Mesendoderm (in vitro differentiated cells): ENCODE data around the gene CYB561D1. TPM values are rescaled to one million over a fixed set of nuclear protein-coding genes. Genes with fewer than 3 reads are reported as not detected.
A peak's percentile ranks its signal among the peaks of the same experiment; 100 is the strongest.
"Not testable (repeated sequence)": the region's sequence is repeated elsewhere in the genome, so short reads cannot be mapped to it uniquely, and the experiment has no call there.

ENCODE experiments used
- DNase-seq: peaks from one replicate; pipeline ENCODE4 v3.0.0; 2013
- H2AK5ac ChIP-seq: 2 replicates; pipeline ENCODE4 v1.6.1; 2013; ENCODE audit warnings: low read length, inconsistent platforms
- H2BK120ac ChIP-seq: 2 replicates; pipeline ENCODE4 v1.6.1; 2013; ENCODE audit warnings: low read depth, mild to moderate bottlenecking, low read length, moderate library complexity, mixed read lengths
- H2BK15ac ChIP-seq: replicated peaks from 2 replicates; pipeline ENCODE4 v1.6.1; 2013; ENCODE audit warnings: low read depth, mild to moderate bottlenecking, moderate library complexity
- H2BK5ac ChIP-seq: 2 replicates; pipeline ENCODE4 v1.6.1; 2013; ENCODE audit warnings: low read length, inconsistent platforms
- H3K18ac ChIP-seq: 2 replicates; pipeline ENCODE4 v1.6.1; 2013; ENCODE audit warnings: mild to moderate bottlenecking, low read length, mixed read lengths
- H3K23ac ChIP-seq: one replicate; pipeline ENCODE4 v1.6.1; 2013; ENCODE audit warnings: low read length
- H3K27ac ChIP-seq: 2 replicates; pipeline ENCODE4 v1.5.1; 2013; ENCODE audit warnings: low read depth, mild to moderate bottlenecking, inconsistent platforms, low read length, moderate library complexity
- H3K27me3 ChIP-seq: 2 replicates; pipeline ENCODE4 v1.6.1; 2013; ENCODE audit warnings: low read length, control low read depth, mild to moderate bottlenecking, inconsistent platforms; ENCODE audit not compliant: insufficient read depth, poor library complexity
- H3K36me3 ChIP-seq: 2 replicates; pipeline ENCODE4 v1.6.1; 2013; ENCODE audit warnings: low read length, inconsistent platforms; ENCODE audit not compliant: control insufficient read depth, insufficient read depth
- H3K4ac ChIP-seq: one replicate; pipeline ENCODE4 v1.6.1; 2013; ENCODE audit warnings: low read depth, mild to moderate bottlenecking, low read length, moderate library complexity
- H3K4me1 ChIP-seq: 2 replicates; pipeline ENCODE4 v1.6.1; 2013; ENCODE audit warnings: low read depth, low read length, inconsistent platforms; ENCODE audit not compliant: control insufficient read depth
- H3K4me2 ChIP-seq: 2 replicates; pipeline ENCODE4 v1.6.1; 2013; ENCODE audit warnings: low read length
- H3K4me3 ChIP-seq: 2 replicates; pipeline ENCODE4 v1.5.1; 2013; ENCODE audit warnings: mild to moderate bottlenecking, low read length
- H3K56ac ChIP-seq: one replicate; pipeline ENCODE4 v1.6.1; 2013; ENCODE audit warnings: low read length
- H3K79me1 ChIP-seq: 2 replicates; pipeline ENCODE4 v1.6.1; 2013; ENCODE audit warnings: low read length, inconsistent platforms
- H3K79me2 ChIP-seq: 2 replicates; pipeline ENCODE4 v1.6.1; 2013; ENCODE audit warnings: mild to moderate bottlenecking, low read length; ENCODE audit not compliant: control insufficient read depth, insufficient read depth
- H3K9ac ChIP-seq: 2 replicates; pipeline ENCODE4 v1.6.1; 2013; ENCODE audit warnings: low read length, inconsistent platforms
- H4K5ac ChIP-seq: one replicate; pipeline ENCODE4 v1.6.1; 2013; ENCODE audit warnings: low read length
- H4K8ac ChIP-seq: one replicate; pipeline ENCODE4 v1.6.1; 2013; ENCODE audit warnings: low read depth, mild to moderate bottlenecking, control low read depth, low read length, moderate library complexity
- WGBS: extraction: QIAGEN DNeasy Blood & Tissue Kit; methylation state at CpG from one replicate; pipeline ENCODE4 v1.1.7; 2013; ENCODE audit warnings: low lambda C conversion rate, missing lambda C conversion rate; ENCODE audit not compliant: insufficient coverage; ENCODE audit errors: extremely low coverage; 5-methylcytosine and 5-hydroxymethylcytosine counted together
- polyA plus RNA-seq, 2 experiments: library from polyadenylated mRNA; stranded (reverse); fragments of 200-250 nt; gene quantifications; one replicate each; pipeline ENCODE4 v1.2.3, GENCODE V29; 2013

The CYB561D1 gene
- 1.7 TPM for polyA plus RNA-seq (2013, experiment 1 of 2)
- 1.4 TPM for polyA plus RNA-seq (2013, experiment 2 of 2)

GRCh38 chr1:109493805-109494539 is at the start of gene CYB561D1:
Gene CYB561D1, plus strand, starts transcription at chr1:109494094. Its CDS starts 46 bp downstream, at chr1:109494140.
- Histone ChIP-seq H3K27ac (peak within 1 kb of the TSS; percentile 49), H2BK5ac (no peak within 1 kb of the TSS), H3K4me2 (peak within 1 kb of the TSS; percentile 71), H3K18ac (no peak within 1 kb of the TSS), H3K4me1 (no peaks in the 10 kb centered on the region), H4K8ac (no peak within 1 kb of the TSS), H4K5ac (no peak within 1 kb of the TSS), H3K36me3 (no peaks in the 10 kb centered on the region), H3K23ac (no peak within 1 kb of the TSS), H3K79me2 (no peaks in the 10 kb centered on the region), H2AK5ac (no peak within 1 kb of the TSS), H3K27me3 (no peaks in the 10 kb centered on the region), H3K79me1 (peaks cover 2% of the 10 kb centered on the region), H3K4ac (no peak within 1 kb of the TSS), H3K56ac (peak within 1 kb of the TSS; percentile 97), H3K9ac (peak within 1 kb of the TSS; percentile 90), H2BK15ac (no peak within 1 kb of the TSS), H3K4me3 (peak within 1 kb of the TSS; percentile 97), H2BK120ac (no peak within 1 kb of the TSS)
- no CpG with 5 or more reads among the region's 44 CpGs for WGBS
- DNase-seq = peak; percentile 90

- Histone ChIP-seq H4K8ac (no peak overlapping the region), H3K23ac (no peak overlapping the region), H3K18ac (no peak overlapping the region), H3K4me2 (no peak overlapping the region), H3K56ac (no peak overlapping the region), H3K4ac (no peak overlapping the region), H3K4me3 (no peak overlapping the region), H3K79me1 (no peaks in the 10 kb centered on the region), H3K27me3 (peaks cover 2% of the 10 kb centered on the region), H2BK5ac (no peak overlapping the region), H3K36me3 (no peaks in the 10 kb centered on the region), H3K4me1 (no peaks in the 10 kb centered on the region), H3K79me2 (no peaks in the 10 kb centered on the region), H2BK15ac (no peak overlapping the region), H4K5ac (no peak overlapping the region), H3K27ac (no peak overlapping the region), H2AK5ac (no peak overlapping the region), H2BK120ac (no peak overlapping the region), H3K9ac (no peak overlapping the region)
- no CpG with 5 or more reads among the region's 1 CpG for WGBS
- no peak for DNase-seq
Measured at GRCh38 chr1:109444346-109444745, 49.5 kb upstream of the CYB561D1 start.

- DNase-seq, H3K4me1 ChIP-seq, H3K23ac ChIP-seq, H3K4me2 ChIP-seq, H3K9ac ChIP-seq, H4K8ac ChIP-seq, H3K79me1 ChIP-seq, H4K5ac ChIP-seq, H3K18ac ChIP-seq, H2BK120ac ChIP-seq, H3K4ac ChIP-seq, H3K27ac ChIP-seq, H2BK5ac ChIP-seq, H3K27me3 ChIP-seq, H3K79me2 ChIP-seq, H2AK5ac ChIP-seq, H3K56ac ChIP-seq, H3K36me3 ChIP-seq, H3K4me3 ChIP-seq, H2BK15ac ChIP-seq: not testable (repeated sequence)
- WGBS = no CpG with 5 or more reads among the region's 11 CpGs
Measured at GRCh38 chr1:109445949-109446695, 47.8 kb upstream of the CYB561D1 start.

- H3K79me1 ChIP-seq = no peaks in the 10 kb centered on the region
Measured at GRCh38 chr1:109447524-109447923, 46.4 kb upstream of the CYB561D1 start.

GRCh38 chr1:109454497-109455133 is 39.3 kb upstream of the CYB561D1 start:
- no peak overlapping the region for H4K8ac ChIP-seq
- H4K5ac ChIP-seq = no peak overlapping the region
- H3K4ac ChIP-seq = no peak overlapping the region
- H3K56ac ChIP-seq = no peak overlapping the region
- no peak overlapping the region for H2BK15ac ChIP-seq
- H2BK5ac ChIP-seq = no peak overlapping the region
- no peak overlapping the region for H3K4me2 ChIP-seq
- no peaks in the 10 kb centered on the region for H3K27me3 ChIP-seq
- no peak overlapping the region for H3K27ac ChIP-seq
- H3K18ac ChIP-seq = no peak overlapping the region
- no peaks in the 10 kb centered on the region for H3K79me2 ChIP-seq
- H3K36me3 ChIP-seq = no peaks in the 10 kb centered on the region
- no peak overlapping the region for H3K9ac ChIP-seq
- no peak overlapping the region for H3K4me3 ChIP-seq
- H3K4me1 ChIP-seq = no peaks in the 10 kb centered on the region
- no peak overlapping the region for H2BK120ac ChIP-seq
- DNase-seq = peak; percentile 28
- no peak overlapping the region for H2AK5ac ChIP-seq
- no peaks in the 10 kb centered on the region for H3K79me1 ChIP-seq
- H3K23ac ChIP-seq = no peak overlapping the region
- WGBS = no CpG with 5 or more reads among the region's 1 CpG

More at GRCh38 chr1:109447524-109447923, 46.4 kb upstream of the CYB561D1 start:
- H3K27me3 ChIP-seq = no peaks in the 10 kb centered on the region
- no peak overlapping the region for H4K5ac ChIP-seq
- no peak overlapping the region for H2AK5ac ChIP-seq
- WGBS = no CpG with 5 or more reads among the region's 4 CpGs
- no peaks in the 10 kb centered on the region for H3K79me2 ChIP-seq
- H3K23ac ChIP-seq = no peak overlapping the region
- no peak overlapping the region for H3K4me2 ChIP-seq
- H3K36me3 ChIP-seq = no peaks in the 10 kb centered on the region
- H3K4ac ChIP-seq = no peak overlapping the region
- no peak overlapping the region for H4K8ac ChIP-seq
- no peaks in the 10 kb centered on the region for H3K4me1 ChIP-seq
- H2BK120ac ChIP-seq = no peak overlapping the region
- no peak overlapping the region for H3K27ac ChIP-seq
- no peak overlapping the region for H3K4me3 ChIP-seq
- H3K18ac ChIP-seq = no peak overlapping the region
- no peak overlapping the region for H3K9ac ChIP-seq
- H2BK15ac ChIP-seq = no peak overlapping the region
- no peak for DNase-seq
- H2BK5ac ChIP-seq = no peak overlapping the region
- no peak overlapping the region for H3K56ac ChIP-seq
